Raji (cell line): Measurements from ENCODE around the gene SERTAD4.

Experiments used
- POLR2A ChIP-seq: IDR thresholded peaks from 2 replicates; pipeline ENCODE4 v1.6.1; 2011; ENCODE audit warnings: low read depth, low read length, control low read depth; ENCODE audit not compliant: insufficient read depth

The SERTAD4 gene

DNA sequence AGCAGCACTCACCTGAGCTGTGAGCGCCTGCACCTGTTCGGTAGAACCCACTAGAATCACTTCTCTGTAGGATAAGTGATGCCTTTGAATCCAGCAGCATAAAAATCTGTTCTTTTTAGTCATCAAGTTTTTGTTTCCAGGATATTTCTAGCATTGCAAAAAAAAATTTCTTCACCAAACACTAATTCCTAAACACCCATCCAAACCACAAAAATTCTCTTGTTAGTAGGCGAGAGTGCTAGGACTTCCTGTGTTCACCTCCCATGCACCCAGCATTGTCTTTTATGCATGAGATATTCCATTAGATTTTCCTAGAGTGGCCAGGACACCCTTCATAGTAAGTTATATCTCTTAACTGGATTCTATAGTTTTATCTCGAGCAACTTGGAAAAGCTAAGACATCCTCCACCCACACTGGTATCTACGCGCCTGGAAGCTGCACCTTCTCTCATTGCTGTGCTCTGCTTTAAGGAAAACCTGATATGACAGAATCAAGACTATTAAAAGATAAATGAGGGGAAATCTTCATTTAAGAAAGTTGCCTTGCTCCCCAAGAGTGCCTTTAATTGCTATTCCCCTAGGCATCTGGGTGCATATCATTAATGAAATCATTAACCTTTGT is 12.3 kb downstream of the SERTAD4 start:
- no peak for TF ChIP-seq POLR2A

DNA sequence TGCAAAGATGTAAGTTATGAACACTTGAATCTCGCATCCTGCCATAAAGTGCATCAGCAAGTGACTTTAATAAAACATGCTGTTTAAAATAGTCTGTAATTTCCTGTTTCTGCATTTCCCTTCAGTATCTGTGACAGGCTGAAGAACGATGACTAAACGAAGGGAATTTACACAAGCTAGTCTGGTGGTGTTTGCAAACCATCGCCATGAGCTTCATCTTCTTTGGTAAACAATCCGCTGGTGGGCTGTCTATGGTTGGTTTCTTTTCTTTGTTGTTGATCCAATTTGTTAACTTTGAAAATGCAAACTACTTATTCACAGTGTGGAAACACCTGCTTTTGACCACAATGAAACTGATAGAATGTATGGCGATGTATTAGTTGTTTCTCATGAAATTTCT is 13.9 kb downstream of the SERTAD4 start:
- TF ChIP-seq POLR2A: no peak

DNA sequence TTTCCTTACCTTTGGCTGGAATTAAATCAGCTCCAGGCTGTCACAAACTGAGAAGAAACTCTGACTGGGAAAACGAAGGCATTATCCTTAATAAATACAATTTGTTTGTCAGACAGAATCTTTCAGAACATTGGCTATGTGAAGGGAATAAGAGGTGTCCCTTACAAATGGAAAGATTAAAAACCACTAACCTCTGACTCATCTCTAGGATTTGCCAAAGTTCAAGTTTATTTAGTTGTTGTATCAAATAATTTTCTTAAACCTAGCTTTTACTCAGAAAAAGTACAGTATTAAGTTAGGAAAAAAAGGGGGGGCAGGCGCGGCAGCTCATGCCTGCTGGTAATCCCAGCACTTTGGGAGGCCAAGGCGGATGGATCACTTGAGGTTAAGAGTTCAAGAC is 15.7 kb downstream of the SERTAD4 start:
- TF ChIP-seq POLR2A: no peak

DNA sequence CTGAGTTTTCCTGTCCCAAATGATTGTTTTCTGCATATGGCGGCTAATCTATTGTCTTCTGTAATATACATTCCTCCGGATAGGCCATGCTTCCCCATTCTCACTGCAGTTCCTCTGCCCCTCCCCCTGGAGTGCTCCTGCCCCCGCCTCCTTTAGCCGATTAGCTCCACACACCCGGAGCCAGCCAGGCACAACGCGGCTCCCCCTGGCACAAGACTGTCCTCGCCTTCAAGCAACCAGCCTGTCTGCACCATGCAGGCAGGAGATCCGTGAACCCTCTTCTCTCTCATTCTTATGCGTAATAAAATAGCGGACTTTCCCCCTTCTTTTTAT is 18.0 kb downstream of the SERTAD4 start:
- no peak for TF ChIP-seq POLR2A

- TF ChIP-seq POLR2A: no peak
Measured at GRCh38 chr1:210250998-210251679, 18.5 kb downstream of the SERTAD4 start.

DNA sequence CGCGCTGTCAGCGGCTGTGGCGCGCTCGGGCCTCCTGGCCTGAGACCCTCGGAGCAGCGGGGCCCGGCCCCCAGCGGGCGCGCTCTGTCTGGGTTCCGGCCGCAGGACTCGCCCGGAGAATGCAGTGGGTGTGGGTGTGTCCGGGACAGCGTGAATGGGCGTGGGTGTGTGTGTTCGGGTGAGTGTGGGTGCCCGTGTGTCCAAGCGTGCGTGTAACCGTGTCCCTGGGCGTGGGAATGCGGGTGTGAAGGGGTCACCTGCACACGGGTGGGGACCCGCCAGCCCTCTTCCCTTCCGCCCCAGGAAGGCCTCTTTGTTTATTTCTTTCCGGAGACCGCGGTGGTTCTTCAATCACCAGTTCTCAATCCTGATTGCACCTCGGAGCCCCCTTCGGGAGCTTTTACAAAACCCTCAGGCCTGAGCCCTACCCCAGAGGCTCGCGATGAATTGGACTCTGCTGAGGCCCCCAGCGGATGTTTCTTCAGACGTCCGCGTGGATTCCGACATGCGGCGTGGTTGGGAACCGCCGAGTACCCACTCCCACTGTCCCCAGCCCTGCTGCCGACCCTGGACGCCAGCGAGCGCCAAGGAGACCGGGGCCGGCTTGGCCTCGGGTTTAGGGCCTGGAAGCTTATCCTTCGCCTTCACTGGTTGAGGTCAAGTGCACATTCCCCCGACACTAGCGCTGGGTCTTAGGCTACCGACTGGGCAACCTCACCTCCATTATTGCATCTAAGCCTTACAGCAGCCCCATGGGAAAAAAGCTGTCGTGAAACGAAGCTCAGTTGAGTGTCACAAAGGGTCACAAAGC is 19.3 kb downstream of the SERTAD4 start:
- TF ChIP-seq POLR2A: no peak

DNA sequence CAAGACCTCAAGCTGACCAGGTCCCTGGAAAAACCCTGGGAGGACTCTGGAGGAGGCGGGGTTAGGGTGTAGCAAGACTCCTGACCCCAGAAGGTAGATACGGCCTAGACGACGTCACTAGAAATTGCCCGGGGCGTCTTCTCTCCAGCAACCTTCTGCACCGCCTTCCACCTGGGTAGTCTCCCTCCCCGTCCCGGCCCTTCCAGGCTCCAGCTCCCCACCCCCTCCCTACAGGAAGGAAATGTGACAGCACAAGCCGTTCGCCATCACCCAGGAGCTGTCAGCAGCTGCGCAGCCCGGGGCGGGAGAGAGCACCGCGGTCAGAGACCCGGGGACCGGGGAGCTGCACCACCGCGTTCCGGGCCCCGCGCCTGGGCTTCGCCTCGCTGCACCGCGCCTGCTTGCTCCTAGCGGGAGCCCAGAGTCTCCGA is 20.0 kb downstream of the SERTAD4 start:
- TF ChIP-seq POLR2A: no peak

GRCh38 chr1:210254298-210254697 is 21.7 kb downstream of the SERTAD4 start:
- TF ChIP-seq POLR2A: no peak

DNA sequence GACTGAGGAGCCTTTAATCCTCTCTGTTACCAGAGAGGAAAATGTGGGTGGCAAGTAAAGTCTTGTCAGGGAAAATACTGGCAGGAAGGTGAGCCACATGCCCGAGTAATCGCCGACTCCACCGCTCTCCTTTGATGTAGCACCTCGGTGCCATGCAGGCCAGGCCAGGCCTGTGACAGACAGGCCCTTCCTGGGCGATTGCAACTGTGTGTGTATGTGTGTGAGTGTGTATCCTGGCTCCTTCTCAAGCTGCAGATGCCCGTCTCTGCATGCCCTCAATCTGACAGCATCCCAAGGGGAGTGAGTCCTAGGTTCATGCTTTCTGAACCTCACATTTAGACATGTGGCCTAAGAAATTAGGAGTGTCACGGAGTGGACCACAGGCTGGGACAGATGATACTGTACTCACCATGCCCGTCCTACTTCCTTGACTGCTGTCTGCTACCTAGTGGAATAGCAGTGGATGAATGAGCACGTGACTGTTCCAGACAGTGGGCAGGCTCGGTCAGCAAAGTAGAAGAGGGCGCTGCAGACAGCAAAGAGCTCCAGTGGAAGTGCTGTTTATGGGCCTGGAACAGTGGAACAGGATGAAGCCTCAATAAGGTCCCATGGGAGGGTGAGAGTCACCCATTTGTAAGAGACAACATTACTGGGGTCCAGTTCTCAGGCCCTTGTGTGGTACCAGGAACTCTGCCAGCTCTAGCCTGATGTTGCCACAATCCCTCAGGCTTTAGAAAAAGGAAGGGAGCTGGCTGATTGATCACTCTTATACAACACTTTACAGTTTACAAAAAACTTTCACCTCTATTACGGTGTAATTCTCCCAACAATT is 25.3 kb downstream of the SERTAD4 start:
- TF ChIP-seq POLR2A: no peak

DNA sequence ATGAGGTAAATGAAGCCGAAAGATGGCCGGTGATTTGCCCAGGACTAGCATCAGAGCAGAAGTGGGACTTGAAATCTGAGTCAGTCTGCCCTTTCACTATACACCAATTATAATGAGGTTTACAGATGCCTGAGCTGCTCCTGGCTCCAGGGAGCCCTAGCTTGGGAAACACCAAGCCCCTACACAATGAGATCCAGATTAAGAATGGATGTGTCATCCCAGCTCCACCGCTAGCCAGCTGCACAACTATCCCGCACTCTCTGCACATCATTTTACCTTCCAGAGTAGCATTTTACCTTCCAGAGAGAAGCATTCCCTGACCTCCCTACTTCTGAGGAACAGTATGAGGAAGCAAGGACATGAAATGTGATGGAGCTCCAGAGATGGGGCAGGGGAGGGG is 27.0 kb downstream of the SERTAD4 start:
- TF ChIP-seq POLR2A: no peak

GRCh38 chr1:210260096-210260495 is 27.5 kb downstream of the SERTAD4 start:
- TF ChIP-seq POLR2A: no peak

DNA sequence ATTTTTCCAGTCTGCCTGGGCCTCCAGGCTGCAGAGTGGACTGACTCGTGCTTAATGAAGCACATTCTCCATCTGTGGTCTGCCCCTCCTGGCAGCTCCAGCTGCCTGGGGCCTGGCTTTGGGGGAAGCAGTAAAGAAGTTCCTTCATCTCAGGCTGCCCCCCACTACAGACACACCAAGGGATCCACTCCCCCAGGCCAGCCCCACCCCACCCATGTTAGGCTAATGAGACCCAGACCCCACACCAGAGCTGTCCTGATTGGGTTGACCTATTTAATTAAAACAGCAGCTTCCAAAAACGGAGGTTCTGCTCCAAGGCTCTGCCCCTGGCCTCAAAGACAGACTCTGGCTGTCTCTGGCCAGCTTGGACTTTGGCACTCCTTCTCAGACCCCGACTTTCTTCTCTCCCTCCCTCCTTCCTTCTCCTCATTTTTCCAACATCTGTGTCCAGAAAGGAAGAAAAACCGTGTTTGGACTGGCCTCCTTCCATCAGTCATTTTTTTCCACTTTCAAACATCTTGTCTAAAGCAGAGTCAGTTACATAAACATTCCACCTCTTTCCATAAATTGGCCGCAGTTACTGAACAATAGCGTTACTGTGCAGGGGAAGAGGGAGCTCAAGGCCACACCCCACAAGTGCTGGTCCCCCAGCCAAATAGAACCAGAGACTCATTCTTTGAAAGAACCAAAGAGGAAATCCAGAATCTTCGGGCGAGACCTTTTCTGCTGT is 29.7 kb downstream of the SERTAD4 start:
- no peak for TF ChIP-seq POLR2A

GRCh38 chr1:210262897-210263272 is 30.3 kb downstream of the SERTAD4 start:
- no peak for TF ChIP-seq POLR2A

DNA sequence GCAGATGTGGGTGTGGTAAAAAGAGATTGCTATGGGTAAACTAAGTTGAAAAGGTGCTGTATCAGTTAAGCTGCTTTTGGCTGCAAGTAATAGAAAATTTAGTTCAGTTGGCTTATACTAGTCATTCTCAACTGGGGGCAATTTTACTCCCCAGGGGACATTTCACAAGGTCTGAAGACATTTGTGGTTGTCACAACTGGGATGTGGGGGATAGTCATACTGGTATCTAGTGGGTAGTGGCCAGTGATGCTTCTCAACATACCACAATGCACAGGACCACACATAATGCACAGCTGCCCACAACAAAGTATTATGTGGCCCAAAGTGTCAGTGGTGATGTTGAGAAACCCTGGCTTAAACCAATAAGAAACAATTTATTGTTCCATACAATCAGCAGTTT is 31.4 kb downstream of the SERTAD4 start:
- no peak for TF ChIP-seq POLR2A
